Stimulated activated CD4-positive, alpha-beta T cell treated with anti-CD3 and anti-CD28 coated beads, Interleukin-2, amount 100 ng/mL, for 4 hours (primary cell): ENCODE results near the gene CRISPLD2.

Experiments used
- DNase-seq: peaks from one replicate; pipeline ENCODE4 v3.0.0-alpha.2; 2020; ENCODE audit warnings: low read depth

The CRISPLD2 gene

GRCh38 chr16:84955427-84955826 lies 135.6 kb downstream of the CRISPLD2 start:
- no peak for DNase-seq

- DNase-seq: no peak
Measured at GRCh38 chr16:84957192-84957591, 137.4 kb downstream of the CRISPLD2 start.

- no peak for DNase-seq
Measured at GRCh38 chr16:84957792-84958191, 138.0 kb downstream of the CRISPLD2 start.
